B cell (primary cell): Measurements from ENCODE around the gene ZNF441.

Source experiments
- EZH2 ChIP-seq: IDR thresholded peaks from 2 replicates; pipeline ENCODE4 v1.6.1; 2012; ENCODE audit warnings: borderline replicate concordance, low read depth, mild to moderate bottlenecking, moderate library complexity, low read length; ENCODE audit not compliant: insufficient read depth, poor library complexity, severe bottlenecking
- TF ChIP-seq, protein P1 (sequence below): fragments of 200-600 bp; IDR thresholded peaks from one replicate; pipeline ENCODE4 v1.8.0; 2022; ENCODE audit warnings: antibody characterized with exemption, mild to moderate bottlenecking

DNA sequence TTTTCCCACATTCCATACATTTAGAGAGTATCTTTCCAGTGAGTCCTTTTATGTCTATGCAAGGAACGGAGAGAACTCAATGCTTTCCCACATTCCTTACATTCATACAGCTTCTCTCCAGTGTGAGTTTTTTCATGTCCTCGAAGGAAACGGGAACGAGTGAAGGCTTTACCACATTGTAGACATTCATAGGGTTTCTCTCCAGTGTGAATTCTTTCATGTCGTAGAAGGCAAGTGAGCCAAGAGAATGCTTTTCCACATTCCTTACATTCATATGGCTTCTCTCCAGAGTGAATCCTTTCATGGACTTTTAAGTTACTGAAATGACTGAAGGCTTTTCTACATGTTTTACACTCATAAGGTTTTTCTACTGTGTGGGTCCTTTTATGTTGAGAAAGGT is 45.1 kb upstream of the ZNF441 start:
- TF ChIP-seq, protein P1, sequence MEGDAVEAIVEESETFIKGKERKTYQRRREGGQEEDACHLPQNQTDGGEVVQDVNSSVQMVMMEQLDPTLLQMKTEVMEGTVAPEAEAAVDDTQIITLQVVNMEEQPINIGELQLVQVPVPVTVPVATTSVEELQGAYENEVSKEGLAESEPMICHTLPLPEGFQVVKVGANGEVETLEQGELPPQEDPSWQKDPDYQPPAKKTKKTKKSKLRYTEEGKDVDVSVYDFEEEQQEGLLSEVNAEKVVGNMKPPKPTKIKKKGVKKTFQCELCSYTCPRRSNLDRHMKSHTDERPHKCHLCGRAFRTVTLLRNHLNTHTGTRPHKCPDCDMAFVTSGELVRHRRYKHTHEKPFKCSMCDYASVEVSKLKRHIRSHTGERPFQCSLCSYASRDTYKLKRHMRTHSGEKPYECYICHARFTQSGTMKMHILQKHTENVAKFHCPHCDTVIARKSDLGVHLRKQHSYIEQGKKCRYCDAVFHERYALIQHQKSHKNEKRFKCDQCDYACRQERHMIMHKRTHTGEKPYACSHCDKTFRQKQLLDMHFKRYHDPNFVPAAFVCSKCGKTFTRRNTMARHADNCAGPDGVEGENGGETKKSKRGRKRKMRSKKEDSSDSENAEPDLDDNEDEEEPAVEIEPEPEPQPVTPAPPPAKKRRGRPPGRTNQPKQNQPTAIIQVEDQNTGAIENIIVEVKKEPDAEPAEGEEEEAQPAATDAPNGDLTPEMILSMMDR, result no peak
- TF ChIP-seq EZH2, result no peak
